CD14-positive monocyte (primary cell): ENCODE data around the gene PPIE. TPM values are rescaled to one million over a fixed set of nuclear protein-coding genes. Genes with fewer than 3 reads are reported as not detected.

Experiments
- DNase-seq, 3 donors: peaks; one replicate each; pipeline ENCODE4 v3.0.0-alpha.2; 2011 to 2022
- H2AFZ ChIP-seq: 2 replicates; pipeline ENCODE4 v1.6.0; 2012; ENCODE audit warnings: mild to moderate bottlenecking, low read depth, low read length, inconsistent platforms; ENCODE audit not compliant: insufficient read depth, poor library complexity, severe bottlenecking
- H3K27ac ChIP-seq, 2 donors: 1 replicate in 1 of 2; 2 replicates in 1 of 2; pipeline ENCODE4 v1.5.1; 2012 to 2013; ENCODE audit warnings: low read length in 2 of 2, control low read depth in 1 of 2, inconsistent platforms in 1 of 2, low read depth in 1 of 2, mild to moderate bottlenecking in 1 of 2
- H3K27me3 ChIP-seq, 2 donors: one replicate each; pipeline versions ENCODE4 v1.6.0 to v1.6.1; 2011 to 2013; ENCODE audit warnings: low read length in 2 of 2; ENCODE audit not compliant: control insufficient read depth in 2 of 2, insufficient read depth in 2 of 2
- H3K36me3 ChIP-seq, 2 donors: replicated peaks in 1 of 2; 1 replicate in 1 of 2; 2 replicates in 1 of 2; pipeline versions ENCODE4 v1.5.1 to v1.6.1; 2012 to 2013; ENCODE audit warnings: low read length in 2 of 2, control low read depth in 1 of 2, inconsistent platforms in 1 of 2, mild to moderate bottlenecking in 1 of 2; ENCODE audit not compliant: insufficient read depth in 2 of 2, control insufficient read depth in 1 of 2
- H3K4me1 ChIP-seq, 2 donors: 1 replicate in 1 of 2; 2 replicates in 1 of 2; pipeline versions ENCODE4 v1.5.1 to v1.6.1; 2012 to 2013; ENCODE audit warnings: low read length in 2 of 2, control low read depth in 1 of 2, inconsistent platforms in 1 of 2, mild to moderate bottlenecking in 1 of 2, moderate library complexity in 1 of 2; ENCODE audit not compliant: insufficient read depth in 2 of 2, control insufficient read depth in 1 of 2
- H3K4me2 ChIP-seq: replicated peaks from 2 replicates; pipeline ENCODE3; 2012; ENCODE audit warnings: low read length, moderate library complexity, mild to moderate bottlenecking; ENCODE audit not compliant: poor library complexity, severe bottlenecking; ENCODE audit errors: extremely low read depth
- H3K4me3 ChIP-seq, 3 experiments: fragments of 200-600 bp in 1 of 3; sonication (generic) in 1 of 3; replicated peaks in 1 of 3; 1 replicate in 2 of 3; 2 replicates in 1 of 3; pipeline ENCODE4 v1.5.1; 2011 to 2013; ENCODE audit warnings: low read length in 3 of 3, mild to moderate bottlenecking in 3 of 3, control low read depth in 2 of 3, low read depth in 2 of 3, inconsistent platforms in 1 of 3, moderate library complexity in 1 of 3
- H3K79me2 ChIP-seq: 2 replicates; pipeline ENCODE4 v1.6.0; 2012; ENCODE audit warnings: mild to moderate bottlenecking, control low read depth, inconsistent platforms, low read length, moderate library complexity; ENCODE audit not compliant: insufficient read depth
- H3K9ac ChIP-seq: 2 replicates; pipeline ENCODE4 v1.6.0; 2017; ENCODE audit warnings: low read length, mild to moderate bottlenecking; ENCODE audit not compliant: insufficient read depth, poor library complexity, severe bottlenecking
- H3K9me3 ChIP-seq, 2 donors: replicated peaks in 1 of 2; 1 replicate in 1 of 2; 2 replicates in 1 of 2; pipeline versions ENCODE4 v1.5.1 to v1.6.1; 2012 to 2013; ENCODE audit warnings: low read length in 2 of 2, control low read depth in 1 of 2; ENCODE audit not compliant: control insufficient read depth in 1 of 2, insufficient read depth in 1 of 2
- H4K20me1 ChIP-seq: 2 replicates; pipeline ENCODE4 v1.6.0; 2012; ENCODE audit warnings: mild to moderate bottlenecking, low read length, control low read depth, moderate library complexity; ENCODE audit not compliant: insufficient read depth
- H3K27ac Mint-ChIP-seq, 7 donors: one replicate each; pipeline ENCODE4 v1.8.0; 2020; ENCODE audit warnings: mild to moderate bottlenecking in 7 of 7, mixed read lengths in 7 of 7, moderate library complexity in 6 of 7, inconsistent platforms in 2 of 7
- H3K27me3 Mint-ChIP-seq, 3 donors: one replicate each; pipeline ENCODE4 v1.8.0; 2021 to 2022; ENCODE audit warnings: low read depth in 3 of 3, mild to moderate bottlenecking in 3 of 3, mixed read lengths in 3 of 3, moderate library complexity in 3 of 3, inconsistent platforms in 1 of 3
- H3K36me3 Mint-ChIP-seq, 2 donors: one replicate each; pipeline ENCODE4 v1.8.0; 2020; ENCODE audit warnings: mixed read lengths in 2 of 2, inconsistent platforms in 1 of 2, mild to moderate bottlenecking in 1 of 2
- H3K4me1 Mint-ChIP-seq: one replicate; pipeline ENCODE4 v1.8.0; 2020; ENCODE audit warnings: mild to moderate bottlenecking, mixed read lengths
- H3K4me3 Mint-ChIP-seq, 2 donors: one replicate each; pipeline ENCODE4 v1.8.0; 2020; ENCODE audit warnings: mild to moderate bottlenecking in 2 of 2, mixed read lengths in 2 of 2, moderate library complexity in 1 of 2
- H3K9me3 Mint-ChIP-seq, 7 donors: one replicate each; pipeline ENCODE4 v1.8.0; 2020 to 2022; ENCODE audit warnings: mixed read lengths in 7 of 7, mild to moderate bottlenecking in 6 of 7, moderate library complexity in 6 of 7, inconsistent platforms in 2 of 7
- CTCF ChIP-seq: fragments of 200-600 bp; IDR thresholded peaks from one replicate; pipeline ENCODE4 v1.8.0; 2022; ENCODE audit warnings: antibody characterized with exemption, mild to moderate bottlenecking
- WGBS: methylation state at CpG from one replicate; pipeline ENCODE4 v1.1.5; 2013; ENCODE audit warnings: missing lambda C conversion rate; ENCODE audit not compliant: insufficient coverage; 5-methylcytosine and 5-hydroxymethylcytosine counted together
- intact Hi-C, 2 donors: fragments of 100-400 bp; cut with micrococcal nuclease; formaldehyde crosslinking; loops; one replicate each; pipeline versions ENCODE4 v1.15.0 to v1.15.1; 2023
- polyA plus RNA-seq, 3 donors: library from polyadenylated mRNA; depleted of rRNA in 1 of 3; unstranded in 2 of 3; stranded (reverse) in 1 of 3; fragments of 300-500 nt in 2 of 3; fragments of >200 nt in 1 of 3; fragmentation: Illumina TruSeq in 2 of 3; gene quantifications; 1 replicate in 2 of 3; 2 replicates in 1 of 3; pipeline ENCODE4 v1.2.3, GENCODE V29; 2012 to 2021

The PPIE gene
- polyA plus RNA-seq, 3 donors = 48.8 to 55.9 (median 48.9) TPM

GRCh38 chr1:39732730-39733129 lies 6.0 kb upstream of the PPIE start:
- no CpG with 5 or more reads among the region's 3 CpGs for WGBS

GRCh38 chr1:39733161-39733560 lies 5.5 kb upstream of the PPIE start:
- H4K20me1 ChIP-seq = no peaks in the 10 kb centered on the region
- no peak overlapping the region for H3K4me3 ChIP-seq
- H3K4me2 ChIP-seq = no peak overlapping the region
- no peak for TF ChIP-seq CTCF
- no peak overlapping the region for H2AFZ ChIP-seq
- peaks cover 42 to 67% (median 48%) of the 10 kb centered on the region in 3 donors for H3K27me3 Mint-ChIP-seq
- peak overlapping the region in 1 of 2 donors; percentile 20 for H3K4me3 Mint-ChIP-seq
- no peaks in the 10 kb centered on the region for H3K36me3 ChIP-seq
- peaks cover 5 to 48% of the 10 kb centered on the region in 2 donors for H3K27me3 ChIP-seq
- H3K79me2 ChIP-seq = no peaks in the 10 kb centered on the region
- no peak overlapping the region for H3K27ac ChIP-seq
- H3K27ac Mint-ChIP-seq = no peak overlapping the region
- H3K9ac ChIP-seq = no peak overlapping the region
- 77% methylated on average over 6 of the region's 7 CpGs for WGBS
- intact Hi-C loops = loop anchor here in 1 of 2 donors (10.0 kb wide), 1 partner anchor 52 kb away; the partner anchor contains the start of gene BMP8B
- peaks cover 0 to 2% of the 10 kb centered on the region in 2 donors for H3K36me3 Mint-ChIP-seq
- DNase-seq = no peak
- H3K9me3 Mint-ChIP-seq = peaks cover 2 to 7% (median 4%) of the 10 kb centered on the region in 7 donors
- H3K4me1 ChIP-seq = peaks cover 0 to under 1% of the 10 kb centered on the region in 2 donors
- H3K4me1 Mint-ChIP-seq = peaks cover 7% of the 10 kb centered on the region
- H3K9me3 ChIP-seq = peaks cover 0 to 1% of the 10 kb centered on the region in 2 donors

More at GRCh38 chr1:39732730-39733129, 6.0 kb upstream of the PPIE start:
- peaks cover 3 to 9% (median 6%) of the 10 kb centered on the region in 7 donors for H3K9me3 Mint-ChIP-seq
- Histone ChIP-seq H3K36me3 (no peaks in the 10 kb centered on the region), H3K4me1 (no peaks in the 10 kb centered on the region), H3K79me2 (no peaks in the 10 kb centered on the region), H3K27me3 (peaks cover 9 to 53% of the 10 kb centered on the region in 2 donors), H3K9me3 (peaks cover 0 to 5% of the 10 kb centered on the region in 2 donors), H3K27ac (no peak overlapping the region), H2AFZ (no peak overlapping the region), H3K9ac (no peak overlapping the region), H4K20me1 (no peaks in the 10 kb centered on the region), H3K4me2 (no peak overlapping the region), H3K4me3 (no peak overlapping the region)
- H3K36me3 Mint-ChIP-seq = peaks cover 0 to 6% of the 10 kb centered on the region in 2 donors
- intact Hi-C loops = loop anchor here in 1 of 2 donors (10.0 kb wide), 1 partner anchor 52 kb away; the partner anchor contains the start of gene BMP8B
- H3K4me3 Mint-ChIP-seq = peak overlapping the region in 1 of 2 donors; percentile 47
- H3K27me3 Mint-ChIP-seq = peaks cover 46 to 71% (median 52%) of the 10 kb centered on the region in 3 donors
- peaks cover 12% of the 10 kb centered on the region for H3K4me1 Mint-ChIP-seq
- H3K27ac Mint-ChIP-seq = no peak overlapping the region
- TF ChIP-seq CTCF = no peak
- no peak for DNase-seq
